PC-3 (cell line): ENCODE results near the gene FKBP14.

ENCODE experiments used
- EZH2 ChIP-seq: fragments of 300-600 bp; sonication (generic); IDR thresholded peaks from one replicate; pipeline ENCODE4 v1.6.1; 2017; ENCODE audit warnings: antibody characterized with exemption, mild to moderate bottlenecking, low read length; ENCODE audit not compliant: unreplicated experiment
- EZH2phosphoT487 ChIP-seq: fragments of 300-600 bp; sonication (generic); IDR thresholded peaks from 2 replicates; pipeline ENCODE4 v1.6.1; 2018; ENCODE audit warnings: mild to moderate bottlenecking, antibody characterized with exemption, low read length, borderline replicate concordance
- TF ChIP-seq, protein P1 (sequence below): fragments of 300-600 bp; sonication (generic); conservative IDR thresholded peaks from 2 replicates; pipeline ENCODE4 v1.5.1; 2017; ENCODE audit warnings: antibody characterized with exemption, low read depth, mild to moderate bottlenecking, low read length

DNA sequence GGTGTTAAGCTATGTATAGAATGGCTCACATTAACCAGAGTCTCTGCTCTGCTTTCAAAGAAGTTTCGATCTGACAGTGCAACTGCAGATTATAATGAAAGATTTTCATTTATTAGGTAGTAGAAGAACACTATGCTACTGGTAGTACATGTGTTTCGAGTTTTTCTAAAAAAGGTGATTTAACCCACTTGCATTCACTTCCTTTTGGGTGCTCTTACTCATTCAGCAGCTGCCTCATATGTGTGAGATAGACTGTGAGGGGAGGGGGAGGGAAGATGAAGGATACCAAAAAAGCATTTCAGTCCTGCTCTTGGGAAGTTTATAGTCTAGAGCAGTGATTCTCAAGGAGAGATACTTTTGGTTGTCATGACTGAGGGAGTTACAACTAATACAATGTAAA lies 22.1 kb upstream of the FKBP14 start:
- TF ChIP-seq, protein P1, sequence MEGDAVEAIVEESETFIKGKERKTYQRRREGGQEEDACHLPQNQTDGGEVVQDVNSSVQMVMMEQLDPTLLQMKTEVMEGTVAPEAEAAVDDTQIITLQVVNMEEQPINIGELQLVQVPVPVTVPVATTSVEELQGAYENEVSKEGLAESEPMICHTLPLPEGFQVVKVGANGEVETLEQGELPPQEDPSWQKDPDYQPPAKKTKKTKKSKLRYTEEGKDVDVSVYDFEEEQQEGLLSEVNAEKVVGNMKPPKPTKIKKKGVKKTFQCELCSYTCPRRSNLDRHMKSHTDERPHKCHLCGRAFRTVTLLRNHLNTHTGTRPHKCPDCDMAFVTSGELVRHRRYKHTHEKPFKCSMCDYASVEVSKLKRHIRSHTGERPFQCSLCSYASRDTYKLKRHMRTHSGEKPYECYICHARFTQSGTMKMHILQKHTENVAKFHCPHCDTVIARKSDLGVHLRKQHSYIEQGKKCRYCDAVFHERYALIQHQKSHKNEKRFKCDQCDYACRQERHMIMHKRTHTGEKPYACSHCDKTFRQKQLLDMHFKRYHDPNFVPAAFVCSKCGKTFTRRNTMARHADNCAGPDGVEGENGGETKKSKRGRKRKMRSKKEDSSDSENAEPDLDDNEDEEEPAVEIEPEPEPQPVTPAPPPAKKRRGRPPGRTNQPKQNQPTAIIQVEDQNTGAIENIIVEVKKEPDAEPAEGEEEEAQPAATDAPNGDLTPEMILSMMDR, result no peak
- TF ChIP-seq EZH2 (no peak), EZH2phosphoT487 (no peak)
